Stimulated activated CD4-positive, alpha-beta T cell treated with anti-CD3 and anti-CD28 coated beads, Interleukin-4, amount 100 ng/mL, for 1 hour (primary cell): ENCODE measurements around the gene THAP7.

Experiments
- DNase-seq: peaks from one replicate; pipeline ENCODE4 v3.0.0-alpha.2; 2020

The THAP7 gene

DNA sequence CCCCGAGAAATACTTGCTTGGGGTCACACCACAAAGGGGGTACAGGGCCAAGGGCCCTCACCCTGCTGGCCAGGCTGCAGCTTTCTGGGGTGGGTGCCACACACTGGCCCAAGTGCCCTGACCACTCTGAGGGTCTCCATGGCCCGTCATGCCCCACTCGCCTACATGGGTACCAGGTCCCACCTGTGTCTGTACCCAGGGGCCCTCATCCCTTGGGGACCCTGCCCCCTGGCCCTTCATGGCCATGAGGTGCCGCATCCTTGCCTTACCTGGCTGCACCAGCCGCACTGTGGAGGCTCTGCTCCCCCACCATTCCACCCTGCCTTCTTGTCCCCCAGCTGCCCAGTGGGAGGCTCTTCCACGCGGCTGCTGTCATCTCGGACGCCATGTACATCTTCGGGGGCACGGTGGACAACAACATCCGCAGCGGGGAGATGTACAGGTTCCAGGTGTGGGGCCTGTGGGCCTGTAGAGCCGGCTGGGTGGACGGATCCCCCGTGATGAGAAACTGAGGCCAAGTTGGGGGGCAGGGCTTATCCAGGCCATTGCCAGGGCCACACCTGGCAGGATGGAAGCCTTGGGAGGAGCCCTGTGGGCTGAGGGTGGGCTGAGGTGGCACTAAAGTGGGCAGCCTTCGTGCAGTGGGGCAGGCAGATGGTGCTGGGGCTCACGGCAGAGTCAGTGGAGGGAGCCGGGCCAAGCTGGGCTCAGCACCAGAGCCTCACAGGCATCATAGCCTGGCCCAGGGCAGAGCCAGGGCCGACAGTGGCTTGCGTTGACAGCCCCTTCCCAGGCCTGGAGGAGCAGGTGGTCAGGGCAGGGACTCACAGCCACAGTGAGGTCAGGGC lies 9.2 kb downstream of the THAP7 start:
- no peak for DNase-seq

DNA sequence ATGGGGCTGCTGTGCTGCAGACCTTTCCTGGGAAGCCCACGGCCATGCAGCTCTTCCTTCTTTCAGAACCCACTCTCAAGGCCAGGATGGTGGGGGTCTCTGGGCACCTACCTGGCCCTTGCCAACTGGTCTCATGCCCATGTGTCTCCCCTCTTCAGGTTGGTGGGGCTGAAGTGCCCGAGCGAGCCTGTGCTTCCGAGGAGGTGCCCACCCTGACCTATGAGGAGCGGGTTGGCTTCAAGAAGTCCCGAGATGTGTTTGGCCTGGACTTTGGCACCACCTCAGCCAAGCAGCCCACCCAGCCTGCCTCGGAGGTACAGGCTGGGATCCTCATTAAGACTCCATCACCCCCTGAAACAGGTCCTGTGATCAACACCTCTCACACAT lies 9.9 kb downstream of the THAP7 start:
- no peak for DNase-seq

DNA sequence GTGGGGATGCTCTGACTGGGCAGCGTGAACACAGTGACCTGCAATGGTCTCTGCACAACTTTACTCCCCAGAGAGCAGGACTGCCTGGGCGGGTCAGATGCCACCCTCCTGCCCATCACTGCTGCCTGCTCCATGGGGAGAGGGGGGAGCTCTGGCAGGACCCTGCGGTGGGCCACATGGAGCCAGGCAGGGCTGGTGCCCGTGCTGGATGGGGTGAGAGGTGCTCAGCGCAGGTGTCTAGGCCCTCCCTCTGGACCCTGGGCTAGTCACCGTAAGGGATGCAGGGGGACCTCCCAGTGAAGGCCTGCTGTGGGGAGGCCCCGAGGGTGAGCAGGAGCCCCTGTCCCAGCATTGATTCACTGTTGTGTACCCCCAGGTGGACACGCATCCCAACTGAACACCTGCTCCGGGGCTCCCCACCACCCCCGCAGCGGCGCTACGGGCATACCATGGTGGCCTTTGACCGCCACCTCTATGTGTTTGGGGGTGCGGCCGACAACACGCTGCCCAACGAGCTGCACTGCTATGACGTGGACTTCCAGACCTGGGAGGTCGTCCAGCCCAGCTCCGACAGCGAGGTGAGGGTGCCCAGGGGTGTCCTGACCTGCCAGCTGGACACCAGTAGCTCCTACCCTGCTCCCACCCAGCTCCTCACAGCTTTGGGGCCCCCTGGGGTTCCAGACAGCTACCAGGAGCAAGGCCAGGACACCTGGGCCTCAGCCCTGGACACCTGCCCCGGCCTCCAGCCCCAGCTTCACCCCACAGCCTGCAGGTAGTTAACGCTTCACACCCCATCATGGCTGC lies 10.5 kb downstream of the THAP7 start:
- DNase-seq: no peak

DNA sequence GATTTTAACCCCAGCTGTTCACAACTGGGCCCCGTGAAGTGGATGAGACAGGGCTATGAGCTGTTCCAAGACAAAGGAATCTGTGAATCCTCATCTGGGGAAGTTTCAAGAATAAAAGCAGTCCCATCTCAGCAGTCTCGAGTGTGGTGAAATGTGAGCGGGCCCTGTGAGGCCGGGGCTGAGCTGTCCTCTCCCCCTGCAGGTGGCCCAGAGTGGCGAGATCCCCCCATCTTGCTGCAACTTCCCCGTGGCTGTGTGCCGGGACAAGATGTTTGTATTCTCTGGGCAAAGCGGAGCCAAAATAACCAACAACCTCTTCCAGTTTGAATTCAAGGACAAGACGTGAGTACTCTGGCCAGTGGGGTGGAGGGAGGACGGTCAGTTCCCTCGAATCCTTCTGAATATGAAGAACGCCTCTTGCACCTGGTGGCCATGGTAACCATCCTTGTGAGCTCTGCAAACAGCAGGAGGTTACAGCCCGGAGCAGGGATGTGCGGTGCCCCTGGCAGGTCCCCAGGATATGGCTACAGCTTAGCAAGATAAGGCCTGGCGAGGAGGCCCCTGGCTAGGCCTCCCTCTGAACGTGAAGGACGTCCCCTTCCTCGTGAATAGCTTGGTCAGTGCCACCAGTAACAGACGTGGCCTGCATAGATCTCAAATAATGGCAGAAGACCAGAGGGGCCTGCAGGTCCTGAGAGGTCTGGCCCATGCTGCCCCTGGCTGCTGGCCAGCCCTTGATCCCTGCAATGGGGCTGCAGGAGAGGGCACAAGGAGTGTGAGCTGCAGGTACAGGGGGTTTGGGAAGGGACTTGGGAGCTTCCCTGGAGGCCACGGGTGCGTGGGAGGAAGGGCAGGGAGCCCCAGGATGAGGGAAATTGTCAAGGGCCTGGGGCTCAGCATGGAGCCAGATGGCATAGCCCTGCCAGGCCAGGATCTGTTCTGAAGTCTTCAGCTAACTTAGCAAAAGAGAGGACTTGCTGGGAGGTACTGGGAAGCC lies 11.4 kb downstream of the THAP7 start:
- DNase-seq: no peak

DNA sequence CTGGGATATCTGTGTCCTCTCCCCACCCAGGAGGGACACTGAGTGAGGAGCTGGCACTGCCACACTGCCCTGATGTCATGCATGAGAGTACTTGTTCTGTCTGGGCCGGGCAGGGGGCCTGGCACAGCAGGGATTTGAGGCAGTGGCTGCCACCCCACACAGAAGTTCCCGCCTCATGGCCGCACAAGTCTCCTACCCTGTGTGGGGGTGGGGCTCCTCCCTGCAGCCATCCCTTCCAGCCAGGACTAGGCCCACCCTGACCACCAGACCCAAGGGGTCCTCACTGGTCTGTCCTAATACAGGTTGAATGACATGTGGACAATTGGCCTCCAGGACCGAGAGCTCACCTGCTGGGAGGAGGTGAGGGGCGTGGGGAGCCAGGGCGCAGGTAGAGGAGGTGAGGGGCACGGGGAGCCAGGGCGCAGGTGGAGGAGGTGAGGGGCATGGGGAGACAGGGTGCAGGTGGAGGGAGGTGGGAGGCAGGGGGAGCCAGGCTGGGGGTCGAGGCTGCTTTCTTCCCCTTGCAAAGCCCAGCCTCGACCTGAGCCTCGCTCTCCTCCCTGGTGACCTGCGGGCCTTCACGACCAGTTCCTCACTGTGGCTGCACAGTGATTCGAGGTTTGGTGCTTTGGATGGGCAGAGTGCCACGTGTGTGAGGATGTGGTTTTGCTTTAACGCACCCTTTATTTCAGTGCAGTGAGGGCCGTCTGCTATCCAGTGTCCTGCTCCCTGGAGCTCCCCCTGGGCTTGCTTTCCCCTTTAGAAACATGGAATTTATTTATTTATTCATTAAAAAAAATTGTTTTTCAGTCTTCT lies 12.4 kb downstream of the THAP7 start:
- DNase-seq: no peak

GRCh38 chr22:20988573-20989322 lies 13.2 kb downstream of the THAP7 start:
- no peak for DNase-seq

- DNase-seq: no peak
Observed at GRCh38 chr22:20987375-20987774, 14.5 kb downstream of the THAP7 start.

DNA sequence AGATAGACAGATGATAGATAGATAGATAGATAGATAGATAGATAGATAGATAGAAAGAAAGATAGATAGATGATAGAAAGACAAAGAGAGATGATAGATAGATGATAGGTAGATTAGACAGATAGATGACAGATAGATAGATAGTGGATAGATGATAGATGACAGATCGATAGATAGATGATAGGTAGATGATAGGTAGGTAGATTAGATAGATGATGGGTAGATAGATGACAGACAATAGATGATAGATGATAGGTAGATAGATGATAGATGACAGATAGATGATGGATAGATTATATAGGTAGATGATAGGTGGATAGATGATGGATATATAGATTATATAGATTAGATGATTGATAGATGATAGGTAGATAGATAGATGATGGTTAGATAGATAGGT lies 15.6 kb downstream of the THAP7 start:
- no peak for DNase-seq

DNA sequence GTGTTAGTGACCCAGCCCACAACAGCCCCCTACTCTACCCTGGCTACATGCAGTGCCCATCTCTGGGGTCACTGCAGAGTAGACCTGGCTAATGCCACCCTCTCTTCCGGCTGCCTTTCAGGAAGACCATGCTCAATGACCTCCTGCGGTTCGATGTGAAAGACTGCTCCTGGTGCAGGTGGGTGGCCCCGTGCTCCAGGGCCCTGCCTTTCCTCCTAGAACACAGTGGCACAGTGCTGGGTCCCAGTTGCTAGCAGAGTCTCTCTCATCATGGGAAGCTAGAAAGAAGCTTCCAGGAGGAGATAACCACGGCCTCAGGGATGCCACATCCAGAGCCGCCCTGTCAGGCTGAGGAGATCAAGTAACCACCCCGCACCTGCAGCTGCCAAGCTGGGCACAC lies 16.2 kb downstream of the THAP7 start:
- no peak for DNase-seq

- DNase-seq: no peak
Observed at GRCh38 chr22:20983081-20983771, 18.7 kb downstream of the THAP7 start.

DNA sequence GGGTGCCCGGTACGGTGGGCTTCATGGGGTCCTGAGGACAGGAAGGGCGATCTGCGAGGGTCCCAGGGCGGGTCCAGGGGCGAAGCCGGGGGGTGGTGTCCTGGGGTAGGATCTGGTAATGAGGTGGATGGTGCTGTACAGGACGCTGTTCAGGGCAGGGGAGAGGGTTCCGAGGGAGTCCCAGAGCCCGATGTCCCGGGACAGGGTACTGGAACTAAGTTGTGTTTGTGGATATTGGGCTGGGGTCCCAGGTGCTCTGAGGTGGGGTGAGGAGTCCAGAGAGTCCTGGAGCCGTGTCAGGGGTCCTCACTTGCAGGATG lies 19.4 kb downstream of the THAP7 start:
- no peak for DNase-seq

DNA sequence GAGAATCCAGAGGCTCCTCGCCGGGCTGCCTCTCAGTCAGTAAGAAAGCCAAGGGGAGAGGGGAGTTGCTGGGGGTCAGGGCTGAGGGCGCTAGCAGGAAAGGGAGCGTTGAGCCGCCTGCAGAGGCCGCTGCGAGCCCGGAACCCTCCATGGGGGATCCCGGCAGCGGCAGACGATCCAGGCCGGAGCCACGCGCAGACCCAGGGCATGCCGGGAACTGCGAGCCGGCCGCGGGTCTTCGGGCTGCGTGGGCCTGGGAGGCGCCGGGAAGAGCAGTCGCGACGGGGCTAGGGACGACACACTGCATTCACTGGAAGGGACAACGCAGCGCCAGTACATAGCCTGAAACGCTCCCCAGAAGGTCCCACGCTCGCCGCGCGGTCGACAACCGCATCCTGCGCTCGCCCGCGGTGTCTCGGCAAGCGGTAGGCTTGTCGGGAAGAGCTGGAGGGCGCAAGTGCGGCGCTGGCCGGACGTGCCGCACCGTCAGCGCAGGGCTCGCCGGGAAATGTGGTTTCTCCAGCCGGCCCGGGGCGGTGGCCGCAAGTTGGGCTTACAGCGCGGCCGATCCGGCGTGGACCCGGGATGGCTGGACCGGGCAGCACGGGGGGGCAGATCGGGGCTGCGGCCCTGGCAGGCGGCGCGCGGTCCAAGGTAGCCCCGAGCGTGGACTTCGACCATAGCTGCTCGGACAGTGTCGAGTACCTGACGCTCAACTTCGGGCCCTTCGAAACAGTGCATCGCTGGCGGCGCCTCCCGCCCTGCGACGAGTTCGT lies 19.9 kb downstream of the THAP7 start, which contains the start of gene LZTR1:
Gene LZTR1, plus strand, starts transcription at position 511 of the 776 bp plus-strand sequence. Its CDS starts 75 bp downstream, at position 586.
- DNase-seq: peak; percentile 77

DNA sequence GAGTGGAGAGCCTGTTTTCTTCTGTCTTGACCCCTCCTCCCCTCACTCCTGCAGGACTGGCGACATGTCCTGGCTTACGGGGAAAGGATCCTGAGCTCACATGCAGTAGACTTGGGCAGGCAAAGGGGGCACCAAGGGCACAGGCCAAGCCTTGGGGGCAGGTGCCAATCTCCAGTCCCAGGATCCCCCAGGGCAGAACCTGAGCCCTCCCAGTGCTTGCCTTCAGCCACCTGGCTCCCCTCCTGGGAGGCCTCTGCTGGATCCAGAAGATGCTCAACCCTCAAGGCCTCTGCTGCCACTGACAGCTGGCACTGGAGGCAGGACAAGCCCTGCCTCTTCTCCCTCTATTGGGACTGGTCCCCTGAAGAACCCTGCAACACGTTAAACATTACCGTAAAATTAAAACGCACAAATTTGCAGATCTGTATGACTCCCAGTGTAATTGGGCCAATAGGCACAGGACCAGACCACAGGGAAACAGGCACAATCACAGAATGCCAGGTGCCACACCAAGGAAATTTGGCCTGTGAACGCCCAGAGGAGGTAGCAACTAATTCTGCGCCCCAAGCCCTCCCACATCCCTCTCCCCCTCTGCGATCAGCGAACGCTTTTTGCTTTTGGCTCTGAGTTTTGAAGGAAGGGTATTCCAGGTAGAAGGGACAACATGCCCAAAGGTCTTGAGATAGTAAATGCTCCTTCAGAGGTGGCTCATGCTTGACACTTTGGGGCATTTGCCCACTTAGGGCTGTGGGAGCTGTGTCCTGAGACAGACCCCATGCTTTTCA lies 20.8 kb downstream of the THAP7 start:
- no peak for DNase-seq

DNA sequence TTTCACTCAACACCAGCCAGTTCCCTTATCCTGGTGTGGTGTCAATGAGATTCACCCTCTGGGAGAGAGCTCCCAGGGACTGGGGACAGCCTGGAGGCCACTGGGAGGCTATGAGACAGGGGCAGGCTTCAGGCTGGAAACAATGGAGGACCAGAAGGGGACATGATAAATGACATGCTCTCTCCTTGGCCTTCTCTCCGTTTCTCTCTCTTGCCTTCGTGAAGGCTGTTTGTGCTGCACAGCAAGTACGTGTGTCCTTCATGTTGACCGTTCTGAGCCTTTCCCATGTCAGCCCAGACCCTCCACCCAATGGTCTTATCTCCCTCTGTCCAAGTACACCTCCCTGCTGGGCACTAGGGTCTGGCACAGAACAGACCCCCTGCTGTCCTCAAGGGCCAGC lies 21.4 kb downstream of the THAP7 start:
- no peak for DNase-seq

GRCh38 chr22:20979940-20980453 lies 21.9 kb downstream of the THAP7 start:
- DNase-seq: no peak

DNA sequence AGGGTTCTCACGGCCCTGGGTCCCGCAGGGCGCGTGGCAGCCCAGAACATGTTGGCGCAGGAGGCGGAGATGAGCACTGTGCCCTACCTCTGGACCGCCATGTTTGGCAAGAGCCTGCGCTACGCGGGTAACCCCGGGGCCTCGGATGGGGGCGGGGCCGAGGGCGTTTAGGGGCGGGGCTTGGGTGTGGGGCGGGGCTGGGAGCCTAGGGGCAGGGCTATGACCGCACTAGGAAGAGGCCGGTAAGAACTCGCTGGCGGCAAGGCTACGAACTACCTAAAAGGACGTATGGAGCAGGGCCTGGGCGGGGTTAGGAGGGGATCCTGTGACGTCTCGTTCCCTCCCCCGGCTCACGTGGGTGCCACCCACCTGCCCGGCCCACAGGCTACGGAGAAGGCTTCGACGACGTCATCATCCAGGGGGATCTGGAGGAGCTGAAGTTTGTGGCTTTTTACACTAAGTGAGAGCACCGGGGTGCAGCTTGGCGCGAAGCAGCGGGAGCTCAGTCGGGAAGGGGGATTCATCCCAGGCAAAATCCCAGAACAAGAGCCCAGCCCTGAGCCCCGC lies 22.6 kb downstream of the THAP7 start:
- DNase-seq: peak; percentile 69

DNA sequence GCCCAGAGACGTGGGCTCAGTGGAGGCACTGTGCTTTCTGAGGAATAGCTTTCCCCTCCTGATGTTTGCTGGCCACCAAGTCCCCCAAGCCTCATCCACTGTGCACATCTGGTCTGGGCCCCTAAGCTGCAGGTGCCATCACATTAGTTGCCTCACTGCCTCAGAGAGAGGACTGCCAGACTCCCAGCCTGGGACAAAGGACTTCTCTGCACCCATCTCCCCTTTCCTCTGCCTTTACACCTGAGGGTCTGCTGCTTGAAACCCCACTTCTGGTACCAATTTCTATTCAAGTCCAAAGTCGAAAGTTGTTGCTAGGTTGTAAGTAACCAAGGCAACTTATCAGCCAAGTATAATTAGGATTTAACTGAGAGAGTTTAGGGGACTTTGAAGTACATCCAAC lies 23.5 kb downstream of the THAP7 start:
- DNase-seq: no peak

DNA sequence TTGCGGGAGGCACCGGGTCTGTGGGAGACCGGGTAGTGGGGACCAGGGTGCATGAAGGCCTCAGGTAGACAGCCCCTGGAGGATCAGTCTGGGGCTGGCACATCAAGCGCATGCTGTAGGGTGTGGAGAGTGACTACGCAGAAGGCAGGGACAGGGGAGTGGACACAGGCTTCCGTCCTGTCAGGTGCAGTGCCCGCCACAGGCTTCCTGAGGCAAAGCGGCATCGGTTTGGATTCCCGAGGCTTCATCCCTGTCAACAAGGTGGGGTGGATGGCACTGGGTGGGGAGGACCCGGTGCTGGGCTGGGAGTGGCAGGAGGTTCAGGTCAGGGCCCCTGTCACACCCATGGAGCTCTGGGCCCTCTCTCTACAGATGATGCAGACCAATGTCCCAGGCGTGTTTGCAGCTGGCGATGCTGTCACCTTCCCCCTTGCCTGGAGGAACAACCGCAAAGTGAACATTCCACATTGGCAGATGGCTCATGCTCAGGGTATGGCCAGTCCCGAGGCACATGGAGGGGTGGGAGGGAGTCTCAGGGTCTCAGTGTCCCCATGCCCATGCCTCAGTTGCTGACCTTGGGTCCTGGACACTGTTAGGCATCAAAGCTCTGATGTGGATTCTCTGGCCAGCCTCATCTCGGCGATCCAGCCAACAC lies 24.3 kb downstream of the THAP7 start:
- DNase-seq: no peak
